ENCODE measurements around the gene RETNLB. TPM values are rescaled to one million over a fixed set of nuclear protein-coding genes. Genes with fewer than 3 reads are reported as not detected.

Gene RETNLB, protein sequence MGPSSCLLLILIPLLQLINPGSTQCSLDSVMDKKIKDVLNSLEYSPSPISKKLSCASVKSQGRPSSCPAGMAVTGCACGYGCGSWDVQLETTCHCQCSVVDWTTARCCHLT
- not detected in 2 replicates for total RNA-seq (2014; rRNA removed; shearing (Covaris generic))

DNA sequence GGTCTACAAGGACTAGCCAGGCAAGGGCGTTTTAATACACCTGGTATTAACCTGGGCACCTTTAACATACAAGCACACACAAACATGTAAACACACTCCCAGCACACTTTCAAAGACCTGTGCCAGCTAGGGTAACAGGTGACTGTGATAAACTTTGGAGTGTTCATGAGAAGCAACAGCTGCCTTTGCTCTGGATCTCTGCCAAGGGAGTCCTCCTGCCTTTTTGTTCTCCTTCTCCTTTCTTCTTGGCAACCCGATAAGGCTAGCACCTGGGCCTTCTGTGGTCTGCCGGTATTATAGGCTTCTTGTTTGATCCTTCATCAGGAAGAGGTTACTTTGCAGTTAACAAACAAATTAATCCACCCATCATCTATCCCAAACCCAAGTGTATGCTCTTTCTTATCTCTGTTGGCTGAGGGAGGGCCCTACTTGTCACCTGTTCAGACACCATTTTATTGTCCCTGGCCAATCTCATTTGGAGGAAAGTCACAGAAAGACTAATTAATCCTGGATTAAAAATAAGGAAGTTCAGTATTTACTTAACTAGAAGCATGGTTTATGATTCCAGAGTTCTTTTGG lies at the start of gene RETNLB:
Gene RETNLB (minus strand): TSS at position 7 of the 579 bp plus-strand sequence. CDS start 225 bp downstream, outside the sequence.

Small RNAs within 50 kb of the gene (small RNA-seq; reads per million reads assigned to genes)
- not detected for gene AC092185.1

Other genes starting within 250 kb of the RETNLB start
- 2.0 and 3.3 TPM in 2 replicates for gene MYH15, start 246.8 kb downstream of the RETNLB start, total RNA-seq (2014; rRNA removed; shearing (Covaris generic))
- 24.5 and 30.4 TPM in 2 replicates for gene CIP2A, start 168.0 kb downstream of the RETNLB start, total RNA-seq (2014; rRNA removed; shearing (Covaris generic))
- gene DZIP3, start 167.7 kb downstream of the RETNLB start, total RNA-seq (2014; rRNA removed; shearing (Covaris generic)): 7.2 and 9.0 TPM in 2 replicates
- not detected in 2 replicates for gene TRAT1, start 65.4 kb upstream of the RETNLB start, total RNA-seq (2014; rRNA removed; shearing (Covaris generic))
- not detected in 2 replicates for gene GUCA1C, start 196.5 kb upstream of the RETNLB start, total RNA-seq (2014; rRNA removed; shearing (Covaris generic))